HL-60/S4 treated with phorbol 12-myristate 13-acetate at 8.2 ng/mL for 4 days and 3 days (cell line): ENCODE results near the gene SIPA1.
"Not testable (repeated sequence)": the region's sequence is repeated elsewhere in the genome, so short reads cannot be mapped to it uniquely, and the experiment has no call there.

Experiments used
- in situ Hi-C: fragments of 300-500 bp; cut with MboI; formaldehyde crosslinking; loops from 2 replicates; pipeline ENCODE4 v1.15.0; 2022; ENCODE audit warnings: low sequenced_read_pairs

Gene SIPA1

DNA sequence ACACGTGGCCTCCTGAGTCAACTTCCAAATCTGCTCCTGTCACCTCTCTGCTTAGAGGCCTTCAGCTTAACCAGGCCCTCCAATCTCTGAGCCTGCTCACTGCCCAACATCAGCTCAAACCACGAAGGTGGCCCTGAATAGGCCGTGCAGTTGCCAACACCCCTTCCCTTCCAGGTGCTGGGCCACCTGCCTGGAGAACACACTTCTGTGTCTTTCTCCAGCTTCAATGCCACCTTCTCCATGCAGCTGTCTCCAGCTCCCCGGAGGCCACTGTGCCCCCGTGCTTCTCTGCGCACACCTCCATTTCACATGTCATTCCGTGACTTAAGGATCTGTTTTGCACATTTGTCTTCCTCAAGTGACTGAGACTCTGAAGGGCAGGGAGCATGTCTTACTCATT lies 19.5 kb downstream of the SIPA1 start:
- in situ Hi-C loops: no loop called here

- in situ Hi-C loops: no loop called here
These were observed 20.5 kb downstream of the SIPA1 start for GRCh38 chr11:65658174-65659021.

- in situ Hi-C loops: no loop called here
These were observed 22.1 kb downstream of the SIPA1 start for GRCh38 chr11:65660038-65660437.

DNA sequence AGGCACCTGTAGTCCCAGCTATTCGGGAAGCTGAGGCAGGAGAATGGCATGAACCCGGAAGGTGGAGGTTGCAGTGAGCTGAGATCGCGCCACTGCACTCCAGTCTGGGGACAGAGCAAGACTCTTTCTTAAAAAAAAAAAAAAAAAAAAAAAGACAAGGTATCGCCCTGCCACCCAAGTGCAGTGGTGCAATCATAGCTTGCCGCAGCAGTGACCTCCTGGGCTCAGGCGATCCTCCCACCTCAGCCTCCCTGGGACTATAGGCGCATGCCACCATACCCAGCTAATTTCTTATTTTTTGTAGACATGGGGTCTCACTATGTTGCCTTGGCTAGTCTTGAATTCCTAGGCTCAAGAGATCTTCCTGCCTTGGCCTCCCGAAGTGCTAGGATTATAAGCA lies 23.0 kb downstream of the SIPA1 start:
- in situ Hi-C loops: not testable (repeated sequence)

DNA sequence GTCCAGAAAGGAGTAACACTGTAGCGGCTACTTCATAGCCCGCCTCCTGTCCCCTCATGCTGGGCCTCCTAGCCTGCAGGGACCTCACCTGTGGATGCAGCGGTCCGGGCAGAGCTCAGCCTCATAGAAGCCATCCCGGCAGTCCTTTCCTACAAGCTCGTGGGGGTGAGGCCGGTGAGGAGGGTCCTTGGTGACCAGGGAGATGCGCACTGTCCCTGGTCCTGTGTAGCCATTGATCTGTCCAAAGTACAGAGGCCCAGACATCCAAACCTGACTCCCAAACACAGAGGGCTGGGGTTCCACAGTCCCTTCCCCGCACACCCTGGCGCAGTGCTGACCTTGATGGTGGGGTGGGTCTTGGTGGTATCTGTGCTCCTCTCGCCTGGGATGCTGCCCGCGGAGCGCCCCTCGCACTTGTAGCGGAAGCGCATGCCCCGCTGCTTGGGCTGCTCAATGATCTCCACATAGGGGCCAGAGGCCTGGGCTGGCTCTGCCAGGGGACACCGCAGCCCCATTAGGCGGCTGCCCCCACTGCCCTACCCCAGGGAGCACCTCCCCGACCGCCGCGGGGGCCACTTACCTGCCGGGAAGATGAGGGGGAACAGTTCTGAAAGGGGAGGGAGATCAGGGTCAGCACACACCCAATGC lies 23.8 kb downstream of the SIPA1 start:
- in situ Hi-C loops: no loop called here

DNA sequence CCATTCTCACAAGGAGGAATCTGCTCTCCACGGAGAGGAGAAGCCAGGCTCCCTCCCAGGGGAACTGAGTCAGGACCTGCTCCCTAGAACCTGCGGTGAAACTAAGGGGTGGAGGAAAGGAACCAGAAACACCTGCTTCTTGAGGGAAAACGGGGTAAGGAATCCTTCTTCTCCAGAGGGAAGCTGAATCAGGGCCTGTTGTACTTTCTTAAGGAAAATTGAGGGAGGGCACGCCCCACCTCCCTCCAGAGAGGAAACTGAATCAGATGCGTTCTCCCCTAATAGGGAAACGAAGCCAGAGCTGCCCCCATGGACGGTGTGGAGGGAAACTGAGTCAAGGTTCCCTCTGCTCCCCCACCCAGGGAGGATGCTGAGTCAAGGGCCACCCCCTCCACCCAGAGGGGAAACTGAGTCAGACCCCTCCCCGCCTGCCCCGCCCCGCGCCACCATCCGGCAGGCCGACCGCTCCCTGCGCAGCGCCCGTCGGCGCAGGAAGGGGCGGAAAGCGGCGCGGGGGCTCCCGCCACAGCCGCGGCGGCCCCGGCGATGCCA lies 24.4 kb downstream of the SIPA1 start:
- in situ Hi-C loops: no loop called here

DNA sequence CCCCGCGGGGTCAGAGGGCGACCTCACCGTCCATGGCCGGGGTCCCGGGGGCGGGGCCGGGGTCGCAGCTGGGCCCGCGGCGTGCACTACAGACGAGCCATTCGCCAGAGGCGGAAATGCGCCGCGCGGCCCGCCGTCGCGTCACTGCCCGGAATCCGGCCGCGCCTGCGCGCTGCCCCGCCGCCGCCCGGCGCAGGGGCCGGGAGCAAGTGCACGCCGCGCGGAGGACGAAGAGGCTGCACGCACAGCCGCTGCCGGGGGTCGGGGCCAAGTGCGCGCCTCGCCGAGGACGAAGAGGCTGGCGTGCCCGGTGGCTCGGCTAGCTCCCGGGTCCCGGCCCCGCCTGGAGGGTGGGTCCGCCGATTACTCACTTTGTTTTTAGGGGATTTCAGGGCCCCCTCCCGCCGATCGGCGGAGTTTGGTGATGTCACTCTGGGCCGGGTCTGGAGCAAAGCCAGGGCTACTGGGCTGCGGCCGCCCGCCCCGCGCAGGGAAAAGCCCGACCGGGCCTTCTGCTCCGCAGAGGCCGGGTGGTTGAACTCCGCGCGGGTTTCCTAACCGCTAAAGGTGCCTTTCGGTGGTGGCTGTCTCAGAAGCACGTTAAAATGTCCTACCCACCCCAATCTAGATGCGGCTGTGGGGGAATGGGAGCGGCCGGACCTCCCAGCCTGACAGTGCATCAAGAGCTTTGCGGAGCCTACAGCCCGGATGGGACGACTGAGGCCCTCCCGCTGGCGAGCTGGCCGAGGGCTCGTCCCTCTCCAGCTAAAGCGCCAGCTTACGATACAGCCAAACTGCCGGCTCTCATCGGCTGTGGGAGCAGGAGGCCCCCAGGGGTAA lies 25.1 kb downstream of the SIPA1 start, which contains the start of gene RELA:
RELA (minus strand) TSS at position 118 of the 840 bp plus-strand sequence; CDS start at position 34, 84 bp downstream.
- in situ Hi-C loops: no loop called here

DNA sequence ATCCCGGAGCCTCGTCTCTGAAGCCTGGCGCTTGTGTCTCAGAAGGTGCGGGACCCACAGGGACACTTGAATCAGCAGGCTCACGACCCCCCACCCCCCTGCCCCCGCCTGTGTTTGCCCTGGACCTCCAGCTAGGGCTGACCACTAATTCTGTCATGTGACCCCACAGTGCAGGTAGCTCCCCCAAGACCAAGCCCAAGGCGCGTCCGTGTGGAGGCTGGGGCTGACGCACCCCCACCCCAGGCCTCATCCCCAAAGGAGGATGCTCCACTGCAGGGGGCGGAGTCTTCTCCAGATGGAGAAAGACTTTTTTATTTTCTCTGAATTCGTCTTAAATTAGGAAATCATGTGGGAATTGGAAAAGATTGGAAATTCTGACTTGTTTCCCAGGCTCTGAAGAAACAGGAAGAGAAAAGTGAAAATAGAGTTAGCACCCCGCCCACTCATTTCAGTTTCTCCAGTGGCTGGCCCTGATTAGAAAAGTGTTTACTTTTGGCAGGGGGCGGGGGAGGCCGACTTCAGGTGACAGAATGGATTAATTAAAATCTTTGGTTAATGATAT lies 25.8 kb downstream of the SIPA1 start:
- in situ Hi-C loops: no loop called here

DNA sequence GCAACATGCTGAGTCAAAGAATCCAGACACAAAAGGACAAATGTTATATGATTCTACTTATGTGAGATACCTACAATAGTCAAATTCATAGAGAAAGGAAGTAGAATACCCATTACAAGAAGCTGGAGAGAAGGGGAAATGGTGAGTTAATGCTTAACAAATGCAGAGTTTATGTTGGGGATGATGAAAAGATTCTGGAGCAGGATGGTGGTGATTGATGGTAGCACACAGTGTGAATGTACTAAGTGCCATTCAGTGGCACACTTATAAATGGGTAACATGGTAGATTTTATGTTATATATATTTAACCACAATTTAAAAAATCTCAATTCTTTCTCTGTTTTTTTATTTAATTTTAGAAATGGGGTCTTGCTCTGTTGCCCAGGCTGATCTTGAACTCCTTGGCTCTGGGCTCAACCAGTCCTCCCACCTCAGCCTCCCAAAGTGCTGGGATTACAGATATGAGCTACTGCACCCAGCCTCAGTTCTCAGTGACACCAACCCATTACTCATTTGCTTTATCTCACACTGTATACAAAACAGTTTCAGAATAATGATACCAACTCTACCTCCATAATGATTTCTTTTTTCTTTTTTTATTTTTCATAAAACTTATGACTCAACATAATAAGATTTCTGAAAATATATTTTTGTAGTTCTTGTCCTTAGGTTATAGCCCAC lies 34.4 kb downstream of the SIPA1 start:
- in situ Hi-C loops: no loop called here

GRCh38 chr11:65672982-65673381 lies 35.1 kb downstream of the SIPA1 start:
- in situ Hi-C loops: no loop called here

GRCh38 chr11:65680192-65680743 lies 42.4 kb downstream of the SIPA1 start:
- in situ Hi-C loops: no loop called here

DNA sequence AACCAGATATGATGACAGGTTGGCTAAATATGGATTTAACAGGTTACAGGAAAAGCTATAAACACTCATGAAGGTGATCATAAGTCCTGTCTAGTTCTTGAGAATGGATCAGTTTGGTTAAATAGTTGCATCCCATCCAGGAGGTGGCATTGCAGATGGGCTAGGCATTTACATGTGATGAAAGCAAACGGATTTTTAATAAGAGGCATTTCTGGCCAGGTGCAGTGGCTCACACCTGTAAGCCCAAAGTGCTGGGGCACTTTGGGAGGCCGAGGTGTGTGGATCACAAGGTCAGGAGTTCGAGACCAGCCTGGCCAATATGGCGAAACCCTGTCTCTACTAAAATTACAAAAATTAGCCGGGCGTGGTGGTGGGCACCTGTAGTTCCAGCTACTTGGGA lies 45.6 kb downstream of the SIPA1 start:
- in situ Hi-C loops: not testable (repeated sequence)

DNA sequence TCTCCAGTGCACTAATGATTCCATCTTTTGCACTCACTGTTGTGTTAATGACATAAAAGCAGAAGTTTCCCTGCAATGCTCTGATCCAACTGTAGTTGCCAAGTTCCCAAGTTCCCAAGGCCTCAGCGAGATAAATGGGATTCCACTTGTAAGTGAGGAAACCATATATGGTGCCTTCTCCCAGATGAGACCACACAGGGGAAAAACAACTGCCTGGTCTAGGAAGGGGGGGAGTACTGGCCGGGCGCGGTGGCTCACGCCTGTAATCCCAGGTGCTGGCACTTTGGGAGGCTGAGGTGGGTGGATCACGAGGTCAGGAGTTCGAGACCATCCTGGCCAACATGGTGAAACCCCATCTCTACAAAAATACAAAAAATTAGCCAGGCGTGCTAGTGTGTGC lies 48.1 kb downstream of the SIPA1 start:
- in situ Hi-C loops: no loop called here

- in situ Hi-C loops: not testable (repeated sequence)
These were observed 53.9 kb downstream of the SIPA1 start for GRCh38 chr11:65691847-65692246.

- in situ Hi-C loops: no loop called here
These were observed 54.5 kb downstream of the SIPA1 start for GRCh38 chr11:65692367-65692766.

DNA sequence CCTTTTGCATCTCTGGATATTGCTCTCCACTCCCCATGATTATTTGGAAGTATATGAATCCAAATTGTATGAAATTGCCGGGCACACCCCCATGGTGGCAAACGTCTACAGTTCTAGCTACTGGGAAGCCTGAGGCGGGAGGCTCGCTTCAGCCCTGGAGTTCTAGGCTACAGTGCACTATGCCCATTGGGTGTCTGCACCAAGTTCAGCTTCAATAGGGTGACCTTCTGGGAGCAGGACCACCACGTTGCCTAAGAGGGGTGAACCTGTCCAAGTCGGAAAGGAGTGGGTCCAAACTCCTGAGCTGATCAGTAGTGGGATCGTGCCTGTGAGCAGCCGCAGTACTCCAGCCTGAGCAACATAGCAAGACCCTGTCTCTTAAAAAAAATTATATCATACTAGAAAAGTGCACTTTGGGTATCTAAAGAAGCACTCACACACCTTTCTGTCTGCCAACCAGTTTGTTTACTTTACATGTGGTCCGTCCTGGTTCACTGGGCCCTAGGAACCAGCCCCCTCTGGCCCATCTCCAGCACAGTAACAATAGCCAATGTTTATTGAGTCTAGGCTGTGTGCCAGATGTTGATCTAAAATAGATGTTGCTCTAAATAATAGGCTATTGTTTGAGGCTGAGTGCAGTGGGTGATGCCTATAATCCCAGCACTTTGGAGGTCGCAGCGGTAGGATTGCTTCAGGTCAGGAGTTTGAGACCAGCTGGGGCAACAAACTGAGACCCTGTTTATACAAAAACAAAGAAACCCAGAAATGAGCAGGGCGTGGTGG lies 57.7 kb downstream of the SIPA1 start:
- in situ Hi-C loops: no loop called here

GRCh38 chr11:65696802-65697552 lies 59.1 kb downstream of the SIPA1 start:
- in situ Hi-C loops: no loop called here

- in situ Hi-C loops: no loop called here
These were observed 60.3 kb downstream of the SIPA1 start for GRCh38 chr11:65698205-65698604.
